DOHH2 (cell line): Measurements from ENCODE around the gene DDX28.

Experiments used
- EZH2phosphoT487 ChIP-seq: fragments of 200-600 bp; sonication (generic); IDR thresholded peaks from 2 replicates; pipeline ENCODE4 v1.6.1; 2017; ENCODE audit warnings: borderline replicate concordance, mild to moderate bottlenecking, antibody characterized with exemption, low read length, moderate library complexity, mixed read lengths
- TF ChIP-seq, protein P1 (sequence below): fragments of 200-600 bp; sonication (generic); IDR thresholded peaks from one replicate; pipeline ENCODE4 v1.5.1; 2014; ENCODE audit warnings: antibody characterized with exemption, mild to moderate bottlenecking, low read depth, low read length; ENCODE audit not compliant: poor library complexity, severe bottlenecking

DNA sequence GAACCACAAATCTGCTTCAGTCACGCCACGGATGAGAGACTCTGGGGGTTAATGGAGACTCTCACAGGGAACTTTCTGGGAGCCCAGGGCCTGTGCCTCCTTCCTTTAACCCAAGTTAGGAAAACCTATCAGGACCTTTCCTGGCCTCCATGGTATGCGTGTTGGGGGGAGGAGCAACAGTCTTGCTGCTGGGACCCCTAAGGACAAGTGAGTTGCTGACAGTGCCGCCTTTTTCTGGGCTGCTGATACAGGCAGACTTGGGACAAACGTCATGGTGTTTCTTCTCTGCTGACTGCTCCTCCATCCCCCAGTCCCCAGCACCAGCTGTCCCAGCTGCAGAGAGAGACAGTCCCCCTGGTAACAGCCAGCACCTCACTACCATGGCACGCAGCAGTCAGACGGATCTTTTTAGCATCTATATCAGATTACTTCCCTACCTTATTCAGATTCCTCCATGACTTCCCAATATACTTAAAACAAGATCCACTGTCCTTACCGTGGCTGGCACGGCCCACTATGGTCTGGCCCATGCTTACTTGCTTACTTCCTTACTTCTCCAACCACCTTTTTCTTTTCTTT lies 13.8 kb downstream of the DDX28 start:
- TF ChIP-seq, protein P1, sequence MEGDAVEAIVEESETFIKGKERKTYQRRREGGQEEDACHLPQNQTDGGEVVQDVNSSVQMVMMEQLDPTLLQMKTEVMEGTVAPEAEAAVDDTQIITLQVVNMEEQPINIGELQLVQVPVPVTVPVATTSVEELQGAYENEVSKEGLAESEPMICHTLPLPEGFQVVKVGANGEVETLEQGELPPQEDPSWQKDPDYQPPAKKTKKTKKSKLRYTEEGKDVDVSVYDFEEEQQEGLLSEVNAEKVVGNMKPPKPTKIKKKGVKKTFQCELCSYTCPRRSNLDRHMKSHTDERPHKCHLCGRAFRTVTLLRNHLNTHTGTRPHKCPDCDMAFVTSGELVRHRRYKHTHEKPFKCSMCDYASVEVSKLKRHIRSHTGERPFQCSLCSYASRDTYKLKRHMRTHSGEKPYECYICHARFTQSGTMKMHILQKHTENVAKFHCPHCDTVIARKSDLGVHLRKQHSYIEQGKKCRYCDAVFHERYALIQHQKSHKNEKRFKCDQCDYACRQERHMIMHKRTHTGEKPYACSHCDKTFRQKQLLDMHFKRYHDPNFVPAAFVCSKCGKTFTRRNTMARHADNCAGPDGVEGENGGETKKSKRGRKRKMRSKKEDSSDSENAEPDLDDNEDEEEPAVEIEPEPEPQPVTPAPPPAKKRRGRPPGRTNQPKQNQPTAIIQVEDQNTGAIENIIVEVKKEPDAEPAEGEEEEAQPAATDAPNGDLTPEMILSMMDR: no peak
- TF ChIP-seq EZH2phosphoT487: no peak
